HG03064 (cell line): ENCODE measurements around the gene FBXW11.

Experiments
- ATAC-seq: cut with Tn5 transposase; IDR thresholded peaks from one replicate; pipeline ENCODE4 v1.9.1; 2021; ENCODE audit warnings: low read depth; ENCODE audit not compliant: unreplicated experiment

FBXW11 gene

DNA sequence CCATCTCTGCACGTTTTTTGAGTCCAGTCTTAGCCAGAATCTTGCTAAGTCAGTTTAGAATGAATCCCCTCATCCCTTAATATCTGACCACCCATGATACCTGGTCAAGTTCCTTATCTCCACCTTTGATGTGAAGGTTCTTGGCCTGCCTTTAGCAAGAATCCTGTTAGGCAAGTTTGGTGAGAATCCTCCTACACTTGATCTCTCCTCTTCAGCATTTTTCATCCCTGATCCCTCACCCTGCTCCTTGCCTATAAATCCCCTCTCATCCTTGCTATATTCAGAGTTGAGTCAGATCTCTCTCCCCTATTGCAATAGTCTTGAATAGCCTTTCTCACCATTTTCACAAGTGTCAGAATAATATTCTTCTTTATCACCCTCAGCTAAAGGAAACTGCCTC, 189.8 kb downstream of the FBXW11 start:
- ATAC-seq, result no peak

DNA sequence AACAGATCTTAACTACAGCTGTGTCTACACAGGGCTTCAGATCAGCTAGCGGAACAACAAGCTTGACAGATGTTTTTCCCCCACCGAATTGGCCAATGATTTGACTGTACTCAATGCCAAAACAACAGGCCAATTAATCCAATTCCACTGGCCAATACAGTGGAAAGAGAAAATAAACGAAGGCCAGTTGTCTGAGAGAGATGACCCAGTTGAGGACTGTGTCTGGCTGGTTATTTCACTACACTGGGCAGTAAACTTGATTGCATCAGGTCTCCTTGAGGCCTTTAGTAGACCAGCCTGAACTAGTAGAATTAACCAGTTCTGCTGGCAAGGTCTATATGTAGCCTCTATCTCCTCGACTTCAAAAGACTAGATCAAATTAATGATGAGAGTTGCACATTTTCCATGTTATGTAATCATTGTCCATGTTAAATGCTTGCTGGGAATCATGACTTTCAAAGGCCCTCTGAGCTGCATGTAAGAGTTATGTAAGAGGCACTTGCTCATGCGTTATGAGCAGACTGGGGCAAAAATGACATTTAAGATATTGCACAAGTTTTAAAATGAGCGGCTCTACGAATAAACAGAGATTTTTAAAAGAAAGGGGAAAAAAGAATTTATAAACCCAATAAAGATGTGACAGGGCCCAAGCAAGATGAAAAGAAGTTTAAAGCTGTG, 192.5 kb downstream of the FBXW11 start:
- ATAC-seq, result no peak

DNA sequence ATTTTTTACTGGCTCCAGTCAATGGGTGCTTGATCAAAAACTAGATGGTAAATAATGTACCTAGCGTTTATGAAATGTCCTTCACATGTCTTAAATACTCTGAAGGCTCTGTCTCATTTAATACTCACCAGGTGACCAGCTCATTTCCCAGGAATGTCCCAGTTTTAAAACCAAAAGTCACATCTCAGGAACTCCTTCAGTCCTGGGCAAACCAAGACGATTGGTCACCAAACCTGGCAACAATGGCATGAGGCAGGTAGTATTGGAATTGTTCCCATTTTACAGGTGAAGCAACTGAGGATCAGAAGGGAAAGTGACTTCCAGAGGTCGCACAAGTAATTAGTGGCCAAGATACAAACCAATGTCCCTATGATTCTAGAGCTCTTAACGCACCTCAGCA, 193.2 kb downstream of the FBXW11 start:
- ATAC-seq, result no peak
